Loucy (cell line): ENCODE data around the gene RNF103.

ENCODE experiments used
- EZH2phosphoT487 ChIP-seq: fragments of 200-600 bp; IDR thresholded peaks from 2 replicates; pipeline ENCODE4 v1.6.1; 2018; ENCODE audit warnings: antibody characterized with exemption, mild to moderate bottlenecking, moderate library complexity, borderline replicate concordance
- TF ChIP-seq, protein P1 (sequence below): fragments of 200-600 bp; sonication (generic); conservative IDR thresholded peaks from 2 replicates; pipeline ENCODE4 v1.5.1; 2014; ENCODE audit warnings: mild to moderate bottlenecking, antibody characterized with exemption, low read length

DNA sequence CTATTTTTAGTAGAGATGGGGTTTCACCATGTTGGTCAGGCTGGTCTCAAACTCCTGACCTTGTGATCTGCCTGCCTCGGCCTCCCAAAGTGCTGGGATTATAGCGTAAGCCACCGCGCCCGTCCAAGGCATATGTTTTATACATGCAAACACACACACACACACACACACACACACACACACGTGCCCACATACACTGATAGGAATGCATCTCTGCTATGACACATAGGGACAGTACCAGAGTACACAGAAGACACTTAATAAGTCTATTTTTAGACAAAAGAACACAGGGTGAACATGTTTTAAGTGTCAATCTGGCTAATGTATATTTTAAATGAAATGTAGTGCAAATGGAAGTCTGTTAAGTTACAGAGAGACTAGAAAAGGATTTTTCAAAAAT, 10.7 kb upstream of the RNF103 start:
- TF ChIP-seq, protein P1, sequence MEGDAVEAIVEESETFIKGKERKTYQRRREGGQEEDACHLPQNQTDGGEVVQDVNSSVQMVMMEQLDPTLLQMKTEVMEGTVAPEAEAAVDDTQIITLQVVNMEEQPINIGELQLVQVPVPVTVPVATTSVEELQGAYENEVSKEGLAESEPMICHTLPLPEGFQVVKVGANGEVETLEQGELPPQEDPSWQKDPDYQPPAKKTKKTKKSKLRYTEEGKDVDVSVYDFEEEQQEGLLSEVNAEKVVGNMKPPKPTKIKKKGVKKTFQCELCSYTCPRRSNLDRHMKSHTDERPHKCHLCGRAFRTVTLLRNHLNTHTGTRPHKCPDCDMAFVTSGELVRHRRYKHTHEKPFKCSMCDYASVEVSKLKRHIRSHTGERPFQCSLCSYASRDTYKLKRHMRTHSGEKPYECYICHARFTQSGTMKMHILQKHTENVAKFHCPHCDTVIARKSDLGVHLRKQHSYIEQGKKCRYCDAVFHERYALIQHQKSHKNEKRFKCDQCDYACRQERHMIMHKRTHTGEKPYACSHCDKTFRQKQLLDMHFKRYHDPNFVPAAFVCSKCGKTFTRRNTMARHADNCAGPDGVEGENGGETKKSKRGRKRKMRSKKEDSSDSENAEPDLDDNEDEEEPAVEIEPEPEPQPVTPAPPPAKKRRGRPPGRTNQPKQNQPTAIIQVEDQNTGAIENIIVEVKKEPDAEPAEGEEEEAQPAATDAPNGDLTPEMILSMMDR, result no peak
- no peak for TF ChIP-seq EZH2phosphoT487
